HCT116 (cell line): ENCODE results near the gene TNNI3. TPM values are rescaled to one million over a fixed set of nuclear protein-coding genes. Genes with fewer than 3 reads are reported as not detected.

Source experiments
- ATAC-seq: fragments of 200-7000 bp; cut with Tn5 transposase; 2 replicates; pipeline ENCODE4 v1.9.1; 2020; ENCODE audit warnings: mild to moderate bottlenecking, moderate library complexity
- BruUV-seq: library from RNA; stranded (reverse); fragments of 400-500 nt; replicated peaks from 2 replicates; lab custom pipeline; 2021; lab: Mats Ljungman, UMichigan
- CTCF ChIA-PET: fragments of 300-600 bp; sonication (Branson Sonifier 250); formaldehyde crosslinking; loops from one replicate; lab custom pipeline; 2021; ENCODE audit warnings: antibody characterized with exemption; lab: Charles Lee
- POLR2A ChIA-PET: fragments of 300-600, 350-600 bp; sonication (Branson Sonifier 250); formaldehyde crosslinking; loops from one replicate; lab custom pipeline; 2021; ENCODE audit warnings: antibody characterized with exemption; lab: Charles Lee
- RAD21 ChIA-PET, 2 experiments: fragments of 300-600 bp; sonication (Branson Sonifier 250); formaldehyde crosslinking; loops; one replicate each; lab custom pipeline; 2023; ENCODE audit warnings: low total read pairs in 2 of 2; ENCODE audit not compliant: uncharacterized antibody in 2 of 2, unreplicated experiment in 2 of 2, low non-redundant PET in 1 of 2; lab: Charles Lee
- DNase-seq: peaks from one replicate; pipeline ENCODE4 v3.0.0-alpha.2; 2010; ENCODE audit warnings: low read depth, low spot score
- H2AFZ ChIP-seq: fragments of 200-600 bp; shearing (Covaris generic), sonication (generic); 2 replicates; pipeline ENCODE4 v1.6.1; 2017; ENCODE audit warnings: low read depth, mixed run types, mixed read lengths, antibody characterized with exemption, low read length; ENCODE audit not compliant: poor library complexity, severe bottlenecking
- H3K27ac ChIP-seq: 2 replicates; pipeline ENCODE4 v1.5.1; 2012; ENCODE audit warnings: low read depth, low read length
- H3K27me3 ChIP-seq: fragments of 200-600 bp; sonication (generic); 2 replicates; pipeline ENCODE4 v1.6.1; 2016; ENCODE audit warnings: mixed run types, low read length, mixed read lengths; ENCODE audit not compliant: insufficient read depth
- H3K36me3 ChIP-seq, 2 experiments: fragments of 200-500 bp in 1 of 2; fragments of 200-600 bp in 1 of 2; sonication (Bioruptor generic) in 1 of 2; sonication (generic) in 1 of 2; 2 replicates each; pipeline versions ENCODE4 v1.5.1 to v1.6.1; 2014 to 2016; ENCODE audit warnings: low read length in 2 of 2, inconsistent platforms in 1 of 2, mixed read lengths in 1 of 2, mixed run types in 1 of 2; ENCODE audit not compliant: insufficient read depth in 2 of 2, control insufficient read depth in 1 of 2
- H3K4me1 ChIP-seq, 2 experiments: fragments of 200-600 bp in 1 of 2; sonication (generic) in 1 of 2; 2 replicates each; pipeline versions ENCODE4 v1.5.1 to v1.6.1; 2012 to 2017; ENCODE audit warnings: low read length in 2 of 2, inconsistent platforms in 1 of 2, mild to moderate bottlenecking in 1 of 2, mixed read lengths in 1 of 2, mixed run types in 1 of 2, moderate library complexity in 1 of 2; ENCODE audit not compliant: insufficient read depth in 2 of 2, control insufficient read depth in 1 of 2
- H3K4me2 ChIP-seq: fragments of 200-600 bp; sonication (generic); 2 replicates; pipeline ENCODE4 v1.6.1; 2017; ENCODE audit warnings: mixed run types, low read length, mixed read lengths
- H3K4me3 ChIP-seq, 2 experiments: fragments of 200-600 bp in 1 of 2; sonication (generic) in 1 of 2; replicated peaks in 1 of 2; 2 replicates each; pipeline ENCODE4 v1.5.1; 2011 to 2016; ENCODE audit warnings: low read length in 2 of 2, control low read depth in 1 of 2, low read depth in 1 of 2, mild to moderate bottlenecking in 1 of 2, mixed read lengths in 1 of 2, mixed run types in 1 of 2
- H3K79me2 ChIP-seq: fragments of 200-600 bp; sonication (generic); 2 replicates; pipeline ENCODE4 v1.6.1; 2017; ENCODE audit warnings: mild to moderate bottlenecking, mixed run types, low read length, moderate library complexity, mixed read lengths; ENCODE audit not compliant: insufficient read depth
- H3K9ac ChIP-seq: fragments of 200-600 bp; sonication (generic); 2 replicates; pipeline ENCODE4 v1.6.1; 2016; ENCODE audit warnings: low read length, mixed read lengths
- H3K9me2 ChIP-seq: fragments of 200-600 bp; sonication (generic), shearing (Covaris generic); 2 replicates; pipeline ENCODE4 v1.6.1; 2017; ENCODE audit warnings: mixed run types, mild to moderate bottlenecking, moderate library complexity; ENCODE audit not compliant: insufficient read depth
- H3K9me3 ChIP-seq, 2 experiments: fragments of 200-500 bp in 1 of 2; fragments of 200-600 bp in 1 of 2; sonication (Bioruptor generic) in 1 of 2; sonication (generic) in 1 of 2; 2 replicates each; pipeline ENCODE4 v1.6.1; 2014 to 2017; ENCODE audit warnings: low read length in 2 of 2, mixed read lengths in 2 of 2, inconsistent platforms in 1 of 2, low read depth in 1 of 2, mild to moderate bottlenecking in 1 of 2, mixed run types in 1 of 2, moderate library complexity in 1 of 2; ENCODE audit not compliant: control insufficient read depth in 1 of 2, insufficient read depth in 1 of 2
- H4K20me1 ChIP-seq: fragments of 200-600 bp; sonication (generic), shearing (Covaris generic); 2 replicates; pipeline ENCODE4 v1.6.1; 2017; ENCODE audit warnings: mixed run types, mild to moderate bottlenecking, moderate library complexity; ENCODE audit not compliant: insufficient read depth
- ATF3 ChIP-seq: IDR thresholded peaks from 2 replicates; pipeline ENCODE4 v1.6.1; 2012
- EGR1 ChIP-seq: IDR thresholded peaks from 2 replicates; pipeline ENCODE4 v1.6.1; 2012; ENCODE audit warnings: low read depth
- EZH2 ChIP-seq: fragments of 200-600 bp; sonication (generic); IDR thresholded peaks from 2 replicates; pipeline ENCODE4 v1.6.1; 2017; ENCODE audit warnings: antibody characterized with exemption, mixed run types
- FOSL1 ChIP-seq: IDR thresholded peaks from 2 replicates; pipeline ENCODE4 v1.6.1; 2012; ENCODE audit warnings: low read depth
- JUND ChIP-seq: IDR thresholded peaks from 2 replicates; pipeline ENCODE4 v1.6.1; 2012
- MAX ChIP-seq: IDR thresholded peaks from 2 replicates; pipeline ENCODE4 v1.6.1; 2012
- RAD21 ChIP-seq: IDR thresholded peaks from 2 replicates; pipeline ENCODE4 v1.6.1; 2012; ENCODE audit warnings: low read depth, mild to moderate bottlenecking
- REST ChIP-seq: IDR thresholded peaks from 2 replicates; pipeline ENCODE4 v1.6.1; 2012; ENCODE audit warnings: low read depth
- SIN3A ChIP-seq: IDR thresholded peaks from 2 replicates; pipeline ENCODE4 v1.6.1; 2012; ENCODE audit warnings: low read depth
- SP1 ChIP-seq: IDR thresholded peaks from 2 replicates; pipeline ENCODE4 v1.6.1; 2012; ENCODE audit warnings: low read depth
- SRF ChIP-seq: IDR thresholded peaks from 2 replicates; pipeline ENCODE4 v1.6.1; 2012; ENCODE audit warnings: low read depth
- TCF7L2 ChIP-seq: IDR thresholded peaks from 2 replicates; pipeline ENCODE4 v1.7.0; 2011; ENCODE audit warnings: borderline replicate concordance, inconsistent platforms; ENCODE audit not compliant: insufficient read depth, insufficient read length; ENCODE audit errors: extremely low read depth
- YY1 ChIP-seq: IDR thresholded peaks from 2 replicates; pipeline ENCODE4 v1.6.1; 2011; ENCODE audit warnings: low read length, low read depth, moderate library complexity, mild to moderate bottlenecking; ENCODE audit not compliant: insufficient replicate concordance; ENCODE audit errors: extremely low read depth
- ZFX ChIP-seq: fragments of 450-650 bp; IDR thresholded peaks from 2 replicates; pipeline ENCODE4 v1.6.1; 2017
- intact Hi-C: fragments of 100-400 bp; cut with micrococcal nuclease; formaldehyde crosslinking; loops from 2 replicates; pipeline ENCODE4 v1.10.0; 2022
- total RNA-seq: library from RNA; stranded (reverse); gene quantifications from one replicate; pipeline ENCODE4 v1.2.1, GENCODE V29; 2021; ENCODE audit not compliant: unreplicated experiment

TNNI3 gene
- total RNA-seq, 1 experiment from 2014 or later: 42.1 TPM

GRCh38 chr19:55133639-55134444 is 23.7 kb downstream of the TNNI3 start (continued):
- no peak for TF ChIP-seq REST
- no peak for TF ChIP-seq SP1
- TF ChIP-seq JUND: no peak
- TF ChIP-seq EZH2: no peak
- no peak for TF ChIP-seq ATF3
- TF ChIP-seq SRF: no peak

GRCh38 chr19:55132453-55133129 is 24.9 kb downstream of the TNNI3 start:
- TF ChIP-seq MAX: no peak
- TF ChIP-seq ZFX: no peak
- TF ChIP-seq YY1: no peak
- TF ChIP-seq EZH2: no peak
- TF ChIP-seq TCF7L2: no peak
- TF ChIP-seq FOSL1: no peak
- no peak for TF ChIP-seq EGR1
- TF ChIP-seq RAD21: no peak
- no peak for TF ChIP-seq SRF
- TF ChIP-seq SIN3A: no peak
- TF ChIP-seq, all 23 proteins: peak for 0
- 0 out of 4 replicates have a peak, but pooled peaks cover 0 to 3% of the 10 kb centered on the region in 2 experiments for H3K4me1 ChIP-seq
- no peaks in the 10 kb centered on the region for H3K9me3 ChIP-seq
- no peaks in the 10 kb centered on the region for H3K9me2 ChIP-seq
- H3K79me2 ChIP-seq: no peaks in the 10 kb centered on the region
- peaks cover 0 to 13% of the 10 kb centered on the region in 2 experiments; a peak in 2 of 4 replicates for H3K36me3 ChIP-seq
- H2AFZ ChIP-seq: no peak overlapping the region
- CTCF ChIA-PET: no interaction called here
- BruUV-seq: no TSS peak
- H3K27me3 ChIP-seq: no peaks in the 10 kb centered on the region
- no peak overlapping the region for H3K4me3 ChIP-seq
- no peak overlapping the region for H3K27ac ChIP-seq
- POLR2A ChIA-PET: no interaction called here
- intact Hi-C loops: no loop called here
- H4K20me1 ChIP-seq: no peaks in the 10 kb centered on the region
- no peak for ATAC-seq
- DNase-seq: no peak
- no peak overlapping the region for H3K9ac ChIP-seq
- RAD21 ChIA-PET: no interaction called here
- no peak overlapping the region for H3K4me2 ChIP-seq
